ENCODE results near the gene ALDOC.

Gene ALDOC

DNA sequence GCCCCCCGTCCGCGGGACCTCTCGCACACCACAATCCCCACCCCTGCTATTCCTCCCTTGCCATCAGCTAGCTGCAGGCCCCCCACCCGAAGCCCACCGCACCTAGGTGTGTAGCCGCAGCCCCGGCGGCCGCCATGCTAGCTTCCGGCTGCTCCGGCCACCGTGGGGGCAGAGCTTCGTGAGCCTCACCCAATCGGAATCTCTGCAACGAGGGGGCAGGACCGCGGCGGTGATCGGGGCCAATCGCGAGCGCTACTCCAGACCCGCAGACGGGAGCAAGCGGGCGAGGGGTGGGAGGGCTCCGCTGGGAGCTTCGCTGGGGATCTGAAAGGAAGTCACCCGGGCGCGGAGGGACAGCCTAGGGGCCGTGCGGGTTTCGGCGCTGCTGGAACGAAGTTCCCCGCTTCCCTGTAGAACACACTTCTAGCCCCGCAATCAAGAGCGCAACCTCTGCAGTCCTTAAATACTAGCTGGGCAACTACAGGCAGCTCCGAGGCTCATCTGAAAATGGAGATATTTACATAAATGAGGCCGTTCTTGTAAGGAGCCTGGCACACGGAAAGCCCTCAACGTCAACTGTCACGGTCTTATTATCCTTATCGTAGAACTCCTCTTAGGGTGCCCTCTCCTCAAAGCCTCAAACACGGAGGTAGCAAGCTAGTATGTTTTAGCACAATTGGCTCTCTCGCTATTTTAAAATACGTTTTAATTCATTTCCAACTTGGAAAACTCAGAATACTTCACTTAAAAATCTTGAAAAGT is 5.2 kb downstream of the ALDOC start, which contains the start of gene PIGS:
Gene PIGS, minus strand, starts transcription at position 164 of the 762 bp plus-strand sequence. Its CDS starts 28 bp downstream, at position 136.
- peak; percentile 97 for DNase-seq (ENCODE audit: low spot score)
- H3K27ac ChIP-seq, result peak within 1 kb of the TSS; percentile 73
- ChIA-PET CTCF (interaction anchor here (0.6 to 1.1 kb wide), 2 partner anchors 23 to 668 kb away, joined by 3 to 4 read pairs; no protein-coding TSS in a partner anchor), POLR2A (ENCODE audit: low non-redundant PET) (interaction anchor here (0.6 to 0.7 kb wide), 3 partner anchors 13 to 613 kb away, joined by 3 to 6 read pairs (median 3); no protein-coding TSS in a partner anchor)
- TF ChIP-seq, protein P1, sequence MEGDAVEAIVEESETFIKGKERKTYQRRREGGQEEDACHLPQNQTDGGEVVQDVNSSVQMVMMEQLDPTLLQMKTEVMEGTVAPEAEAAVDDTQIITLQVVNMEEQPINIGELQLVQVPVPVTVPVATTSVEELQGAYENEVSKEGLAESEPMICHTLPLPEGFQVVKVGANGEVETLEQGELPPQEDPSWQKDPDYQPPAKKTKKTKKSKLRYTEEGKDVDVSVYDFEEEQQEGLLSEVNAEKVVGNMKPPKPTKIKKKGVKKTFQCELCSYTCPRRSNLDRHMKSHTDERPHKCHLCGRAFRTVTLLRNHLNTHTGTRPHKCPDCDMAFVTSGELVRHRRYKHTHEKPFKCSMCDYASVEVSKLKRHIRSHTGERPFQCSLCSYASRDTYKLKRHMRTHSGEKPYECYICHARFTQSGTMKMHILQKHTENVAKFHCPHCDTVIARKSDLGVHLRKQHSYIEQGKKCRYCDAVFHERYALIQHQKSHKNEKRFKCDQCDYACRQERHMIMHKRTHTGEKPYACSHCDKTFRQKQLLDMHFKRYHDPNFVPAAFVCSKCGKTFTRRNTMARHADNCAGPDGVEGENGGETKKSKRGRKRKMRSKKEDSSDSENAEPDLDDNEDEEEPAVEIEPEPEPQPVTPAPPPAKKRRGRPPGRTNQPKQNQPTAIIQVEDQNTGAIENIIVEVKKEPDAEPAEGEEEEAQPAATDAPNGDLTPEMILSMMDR (conservative IDR thresholded peaks at IDR 0.05; ENCODE audit: low read depth), result no peak

DNA sequence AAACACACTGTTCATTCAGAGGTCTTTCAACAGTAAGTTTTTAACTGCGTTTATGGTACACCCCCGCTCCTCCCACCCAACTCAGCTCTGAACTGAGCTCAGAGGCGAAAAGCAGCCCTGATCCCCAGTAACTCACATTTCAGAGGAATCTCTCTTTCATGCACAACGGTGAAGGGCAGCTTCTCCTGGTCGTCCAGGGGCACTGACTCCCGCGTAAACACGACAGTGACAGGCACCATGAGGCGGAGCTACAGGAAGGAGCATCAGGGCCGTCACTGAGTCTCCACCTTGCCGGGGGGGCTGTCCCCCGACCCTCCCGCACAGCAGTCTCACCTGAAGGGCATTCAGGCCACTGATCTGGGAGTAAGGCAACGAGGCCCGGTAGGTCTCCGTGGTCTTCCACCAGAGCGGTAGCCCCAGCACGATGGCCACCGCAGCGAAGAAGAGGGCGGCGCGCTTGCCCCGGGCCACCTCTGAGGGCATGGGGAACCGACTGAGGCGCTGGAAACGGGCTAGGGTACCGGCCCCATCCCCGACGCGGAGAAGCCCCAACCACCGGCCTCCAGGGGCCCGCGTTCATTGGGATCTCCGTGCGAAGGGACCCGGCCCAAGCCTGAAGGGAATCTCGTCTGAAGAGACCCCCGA is 5.9 kb downstream of the ALDOC start:
- TF ChIP-seq, protein P1 (conservative IDR thresholded peaks at IDR 0.05; ENCODE audit: low read depth), result no peak
- no peak for DNase-seq (ENCODE audit: low spot score)
- CTCF ChIA-PET, result interaction anchor here (0.6 to 1.1 kb wide), 3 partner anchors 22 to 669 kb away, joined by 3 to 4 read pairs (median 3); no protein-coding TSS in a partner anchor
- POLR2A ChIA-PET (ENCODE audit: low non-redundant PET), result no interaction called here
- H3K27ac ChIP-seq, result peak overlapping the region; percentile 73

DNA sequence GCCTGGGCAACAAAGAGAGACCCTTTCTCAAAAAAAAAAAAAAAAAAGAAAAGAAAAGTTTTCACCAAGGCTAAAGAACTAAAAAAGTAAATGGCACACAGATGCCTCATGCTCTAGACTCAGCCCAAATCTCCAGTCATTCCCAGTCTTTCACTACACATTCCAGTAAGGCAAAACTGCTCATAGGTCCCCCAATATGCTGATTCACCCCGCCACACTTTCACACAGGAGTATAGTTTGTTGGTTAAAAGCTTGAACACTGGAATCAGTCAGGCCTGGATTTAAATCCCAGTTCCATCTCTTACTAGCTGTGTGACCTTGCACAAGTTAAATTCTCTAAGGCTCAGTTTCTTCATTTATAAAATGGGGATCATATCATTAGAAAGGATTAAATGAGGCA is 7.2 kb downstream of the ALDOC start:
- no peak for DNase-seq (ENCODE audit: low spot score)
- CTCF ChIA-PET, result interaction anchor here (0.6 kb wide), 1 partner anchor 21 kb away, joined by 5 read pairs; no protein-coding TSS in a partner anchor
- no peak overlapping the region for H3K27ac ChIP-seq
- TF ChIP-seq, protein P1 (conservative IDR thresholded peaks at IDR 0.05; ENCODE audit: low read depth), result no peak
- POLR2A ChIA-PET (ENCODE audit: low non-redundant PET), result interaction anchor here (0.7 kb wide), 1 partner anchor 19 kb away, joined by 6 read pairs; no protein-coding TSS in a partner anchor

DNA sequence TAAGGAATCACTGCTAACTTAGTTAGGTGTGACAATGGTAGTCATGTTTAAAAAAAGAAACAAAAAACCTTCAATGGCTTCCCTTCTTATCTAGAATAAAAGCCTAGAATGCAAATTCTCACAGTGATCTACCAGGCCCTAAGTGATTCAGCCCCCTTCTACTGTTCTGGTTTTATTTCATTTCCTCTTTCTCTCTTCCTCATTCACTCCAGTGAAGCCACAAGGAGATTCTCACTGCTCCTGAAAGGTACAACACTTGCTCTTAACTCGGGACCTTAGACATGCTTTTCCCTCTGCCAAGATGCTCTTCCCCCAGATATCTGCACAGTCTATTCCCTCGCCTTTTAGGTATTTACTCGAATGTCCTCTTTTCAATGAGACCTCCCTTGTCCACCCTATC is 9.1 kb downstream of the ALDOC start:
- no peak for DNase-seq (ENCODE audit: low spot score)
- ChIA-PET CTCF (no interaction called here), POLR2A (ENCODE audit: low non-redundant PET) (no interaction called here)
- no peak overlapping the region for H3K27ac ChIP-seq
- TF ChIP-seq, protein P1 (conservative IDR thresholded peaks at IDR 0.05; ENCODE audit: low read depth), result no peak

DNA sequence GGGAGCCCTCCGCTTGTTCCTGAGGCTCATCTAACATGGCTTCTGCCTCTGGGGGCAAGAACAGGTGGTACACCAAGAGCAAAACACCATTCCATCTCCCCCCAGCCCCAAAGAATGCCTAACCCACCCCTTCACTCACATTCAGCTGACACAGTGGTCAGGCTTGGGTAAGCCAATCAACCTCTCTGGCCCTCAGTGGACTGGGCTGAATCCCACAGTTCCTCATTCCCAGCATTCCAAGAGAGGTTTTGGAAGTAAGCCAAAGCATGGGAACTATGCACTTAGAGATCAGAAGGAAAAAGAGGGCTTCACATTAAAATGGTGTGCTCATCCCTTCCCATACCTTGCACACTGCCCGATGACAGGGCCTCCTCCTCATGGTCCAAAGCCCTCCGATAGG is 13.2 kb downstream of the ALDOC start:
- ChIA-PET CTCF (interaction anchor here (0.6 kb wide), 1 partner anchor 14 kb away, joined by 4 read pairs; no protein-coding TSS in a partner anchor), POLR2A (ENCODE audit: low non-redundant PET) (no interaction called here)
- DNase-seq (ENCODE audit: low spot score), result no peak
- H3K27ac ChIP-seq, result no peak overlapping the region
- TF ChIP-seq, protein P1 (conservative IDR thresholded peaks at IDR 0.05; ENCODE audit: low read depth), result no peak

DNA sequence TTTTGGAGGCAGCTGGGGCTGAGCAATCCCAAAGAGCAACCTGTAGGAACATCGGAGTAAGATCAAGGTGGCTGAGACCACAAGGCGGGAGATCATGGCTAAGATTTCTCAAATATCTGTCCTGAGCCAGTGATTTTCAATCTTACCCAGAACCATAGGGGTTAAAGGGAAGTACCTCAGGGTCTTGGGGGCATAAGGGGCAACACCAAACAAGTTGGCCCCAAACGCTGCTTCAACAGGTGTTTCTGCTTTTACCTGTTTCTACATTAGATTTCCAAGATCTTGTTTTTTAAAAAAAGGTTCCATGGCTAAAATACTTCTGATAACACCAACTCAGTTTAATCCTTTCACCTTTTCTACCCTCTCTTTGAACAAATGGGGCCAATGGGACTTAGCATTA is 21.7 kb downstream of the ALDOC start:
- TF ChIP-seq, protein P1 (conservative IDR thresholded peaks at IDR 0.05; ENCODE audit: low read depth), result no peak
- ChIA-PET POLR2A (ENCODE audit: low non-redundant PET) (interaction anchor here (0.6 kb wide), 1 partner anchor 35 kb away, joined by 6 read pairs; no protein-coding TSS in a partner anchor), CTCF (no interaction called here)
- no peak overlapping the region for H3K27ac ChIP-seq
- no peak for DNase-seq (ENCODE audit: low spot score)

Data from RWPE1 (cell line).